Fibroblast of skin of scalp (primary cell): ENCODE measurements around the gene ADK.
"Not testable (repeated sequence)": the region's sequence is repeated elsewhere in the genome, so short reads cannot be mapped to it uniquely, and the experiment has no call there.

Experiments used
- DNase-seq: peaks from one replicate; pipeline ENCODE4 v3.0.0-alpha.2; 2013

The ADK gene

GRCh38 chr10:74244097-74244685 lies 93.2 kb downstream of the ADK start:
- peak; percentile 54 for DNase-seq

GRCh38 chr10:74244807-74245206 lies 93.8 kb downstream of the ADK start:
- DNase-seq: no peak

GRCh38 chr10:74246495-74246894 lies 95.5 kb downstream of the ADK start:
- DNase-seq: no peak

- no peak for DNase-seq
These were observed 98.8 kb downstream of the ADK start for GRCh38 chr10:74249865-74250264.

GRCh38 chr10:74255214-74255613 lies 104.2 kb downstream of the ADK start:
- DNase-seq: no peak

GRCh38 chr10:74255888-74256357 lies 104.9 kb downstream of the ADK start:
- peak; percentile 11 for DNase-seq

GRCh38 chr10:74262856-74263255 lies 111.8 kb downstream of the ADK start:
- no peak for DNase-seq

- no peak for DNase-seq
These were observed 113.0 kb downstream of the ADK start for GRCh38 chr10:74263996-74264395.

- DNase-seq: no peak
These were observed 121.3 kb downstream of the ADK start for GRCh38 chr10:74272288-74272687.

GRCh38 chr10:74275755-74276290 lies 124.8 kb downstream of the ADK start:
- no peak for DNase-seq

GRCh38 chr10:74276416-74276815 lies 125.4 kb downstream of the ADK start:
- no peak for DNase-seq

GRCh38 chr10:74282151-74282847 lies 131.3 kb downstream of the ADK start:
- peak; percentile 60 for DNase-seq

GRCh38 chr10:74282848-74283210 lies 131.8 kb downstream of the ADK start:
- DNase-seq: peak; percentile 22

GRCh38 chr10:74289188-74289587 lies 138.2 kb downstream of the ADK start:
- DNase-seq: no peak

GRCh38 chr10:74289951-74290350 lies 138.9 kb downstream of the ADK start:
- peak; percentile 26 for DNase-seq

- DNase-seq: peak; percentile 80
These were observed 139.7 kb downstream of the ADK start for GRCh38 chr10:74290708-74291107.

- DNase-seq: peak; percentile 51
These were observed 141.9 kb downstream of the ADK start for GRCh38 chr10:74292871-74293427.

GRCh38 chr10:74293686-74294371 lies 142.8 kb downstream of the ADK start:
- DNase-seq: peak; percentile 88

- DNase-seq: no peak
These were observed 146.5 kb downstream of the ADK start for GRCh38 chr10:74297389-74298080.

GRCh38 chr10:74300074-74300621 lies 149.1 kb downstream of the ADK start:
- not testable (repeated sequence) for DNase-seq

GRCh38 chr10:74300666-74301065 lies 149.6 kb downstream of the ADK start:
- DNase-seq: no peak

GRCh38 chr10:74305730-74306129 lies 154.7 kb downstream of the ADK start:
- no peak for DNase-seq
